GM19238 (cell line): ENCODE results near the gene BCL11A.

ENCODE experiments used
- DNase-seq: peaks from one replicate; pipeline ENCODE4 v3.0.0; 2011; ENCODE audit warnings: low spot score; ENCODE audit not compliant: insufficient read length

BCL11A gene

GRCh38 chr2:60546756-60547420 lies 6.6 kb downstream of the BCL11A start:
- DNase-seq, result no peak

- no peak for DNase-seq
These were observed 8.4 kb downstream of the BCL11A start for GRCh38 chr2:60544954-60545560.

- no peak for DNase-seq
These were observed 9.4 kb downstream of the BCL11A start for GRCh38 chr2:60544062-60544461.

GRCh38 chr2:60541056-60541651 lies 12.3 kb downstream of the BCL11A start:
- no peak for DNase-seq

- no peak for DNase-seq
These were observed 13.4 kb downstream of the BCL11A start for GRCh38 chr2:60540074-60540473.

GRCh38 chr2:60539140-60539539 lies 14.3 kb downstream of the BCL11A start:
- no peak for DNase-seq

- DNase-seq, result no peak
These were observed 15.4 kb downstream of the BCL11A start for GRCh38 chr2:60538101-60538500.

- no peak for DNase-seq
These were observed 16.7 kb downstream of the BCL11A start for GRCh38 chr2:60536746-60537145.

- no peak for DNase-seq
These were observed 17.7 kb downstream of the BCL11A start for GRCh38 chr2:60535685-60536312.

- DNase-seq, result no peak
These were observed 18.4 kb downstream of the BCL11A start for GRCh38 chr2:60534892-60535684.

- DNase-seq, result no peak
These were observed 19.3 kb downstream of the BCL11A start for GRCh38 chr2:60534052-60534685.

- DNase-seq, result no peak
These were observed 20.1 kb downstream of the BCL11A start for GRCh38 chr2:60533101-60534051.

GRCh38 chr2:60532421-60532820 lies 21.0 kb downstream of the BCL11A start:
- DNase-seq, result no peak

- DNase-seq, result no peak
These were observed 21.7 kb downstream of the BCL11A start for GRCh38 chr2:60531701-60532133.

- no peak for DNase-seq
These were observed 22.7 kb downstream of the BCL11A start for GRCh38 chr2:60530660-60531281.

- no peak for DNase-seq
These were observed 23.4 kb downstream of the BCL11A start for GRCh38 chr2:60529785-60530627.

GRCh38 chr2:60529136-60529784 lies 24.2 kb downstream of the BCL11A start:
- DNase-seq, result no peak
